RWPE1 (cell line): Measurements from ENCODE around the gene RFTN1.

Source experiments
- CTCF ChIA-PET: fragments of 350-600 bp; sonication (Branson Sonifier 250); formaldehyde crosslinking; extraction: SDS; loops from one replicate; lab custom pipeline; 2021; lab: Yijun Ruan, JAX
- POLR2A ChIA-PET: fragments of 400-600 bp; formaldehyde crosslinking; extraction: SDS; loops from one replicate; lab custom pipeline; 2020; ENCODE audit warnings: antibody characterized with exemption; ENCODE audit not compliant: low non-redundant PET; lab: Yijun Ruan, JAX
- DNase-seq: peaks from one replicate; pipeline ENCODE4 v3.0.0; 2012; ENCODE audit warnings: low spot score
- H3K27ac ChIP-seq: fragments of 450-650 bp; 2 replicates; pipeline ENCODE4 v1.5.1; 2017
- TF ChIP-seq, protein P1 (sequence below): fragments of 450-650 bp; conservative IDR thresholded peaks from 2 replicates; pipeline ENCODE4 v1.5.1; 2017; ENCODE audit warnings: low read depth, mild to moderate bottlenecking

Gene RFTN1

DNA sequence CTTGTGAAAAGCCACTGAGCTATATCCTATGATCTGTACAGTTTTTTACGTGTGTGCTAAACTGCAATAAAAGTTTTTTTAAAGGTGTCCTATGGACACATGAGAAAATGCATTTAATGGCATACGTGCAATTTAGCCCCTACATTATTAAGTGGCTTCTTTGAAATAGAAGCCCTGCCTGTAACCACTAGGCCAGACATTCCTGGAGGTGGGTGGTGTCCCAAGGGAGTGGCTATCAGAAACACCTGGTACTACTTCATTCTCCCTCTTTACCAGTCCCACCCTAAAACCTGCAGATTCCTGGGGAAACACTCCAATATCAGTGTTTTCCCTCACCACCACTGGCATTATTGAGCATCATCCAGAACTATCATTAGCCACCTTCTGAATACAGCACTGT is 148.5 kb downstream of the RFTN1 start:
- ChIA-PET CTCF (no interaction called here), POLR2A (no interaction called here)
- no peak for DNase-seq
- no peak overlapping the region for H3K27ac ChIP-seq
- TF ChIP-seq, protein P1, sequence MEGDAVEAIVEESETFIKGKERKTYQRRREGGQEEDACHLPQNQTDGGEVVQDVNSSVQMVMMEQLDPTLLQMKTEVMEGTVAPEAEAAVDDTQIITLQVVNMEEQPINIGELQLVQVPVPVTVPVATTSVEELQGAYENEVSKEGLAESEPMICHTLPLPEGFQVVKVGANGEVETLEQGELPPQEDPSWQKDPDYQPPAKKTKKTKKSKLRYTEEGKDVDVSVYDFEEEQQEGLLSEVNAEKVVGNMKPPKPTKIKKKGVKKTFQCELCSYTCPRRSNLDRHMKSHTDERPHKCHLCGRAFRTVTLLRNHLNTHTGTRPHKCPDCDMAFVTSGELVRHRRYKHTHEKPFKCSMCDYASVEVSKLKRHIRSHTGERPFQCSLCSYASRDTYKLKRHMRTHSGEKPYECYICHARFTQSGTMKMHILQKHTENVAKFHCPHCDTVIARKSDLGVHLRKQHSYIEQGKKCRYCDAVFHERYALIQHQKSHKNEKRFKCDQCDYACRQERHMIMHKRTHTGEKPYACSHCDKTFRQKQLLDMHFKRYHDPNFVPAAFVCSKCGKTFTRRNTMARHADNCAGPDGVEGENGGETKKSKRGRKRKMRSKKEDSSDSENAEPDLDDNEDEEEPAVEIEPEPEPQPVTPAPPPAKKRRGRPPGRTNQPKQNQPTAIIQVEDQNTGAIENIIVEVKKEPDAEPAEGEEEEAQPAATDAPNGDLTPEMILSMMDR = no peak

GRCh38 chr3:16364323-16364722 is 149.2 kb downstream of the RFTN1 start:
- TF ChIP-seq, protein P1 = no peak
- POLR2A ChIA-PET = no interaction called here
- DNase-seq = no peak
- CTCF ChIA-PET = interaction anchor here (0.6 kb wide), 1 partner anchor 57 kb away, joined by 3 read pairs; no protein-coding TSS in a partner anchor
- no peak overlapping the region for H3K27ac ChIP-seq

- CTCF ChIA-PET = no interaction called here
- DNase-seq = no peak
- H3K27ac ChIP-seq = no peak overlapping the region
- TF ChIP-seq, protein P1 = no peak
- POLR2A ChIA-PET = no interaction called here
These were observed 149.9 kb downstream of the RFTN1 start for GRCh38 chr3:16363636-16364035.

- DNase-seq = no peak
- TF ChIP-seq, protein P1 = no peak
- CTCF ChIA-PET = no interaction called here
- POLR2A ChIA-PET = no interaction called here
- H3K27ac ChIP-seq = no peak overlapping the region
These were observed 150.7 kb downstream of the RFTN1 start for GRCh38 chr3:16362770-16363169.

DNA sequence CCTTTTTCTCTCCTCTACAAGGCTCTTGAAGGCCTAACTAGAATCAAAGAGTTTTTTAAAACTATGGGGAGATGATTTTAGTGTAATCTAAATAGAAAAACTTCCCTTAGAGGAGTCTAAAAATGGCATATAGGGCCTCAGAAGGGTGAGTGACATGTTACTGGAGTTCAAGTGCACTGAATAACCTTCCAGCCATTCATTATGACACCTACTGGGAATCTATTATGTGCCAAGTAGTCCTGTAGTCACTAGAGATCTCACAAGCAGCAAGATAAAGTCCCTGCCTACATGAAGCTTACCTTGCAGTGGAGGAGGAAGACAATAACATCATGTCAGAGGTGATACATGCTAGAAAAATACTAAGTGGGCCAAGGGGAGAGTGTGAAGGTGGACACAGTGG is 152.4 kb downstream of the RFTN1 start:
- POLR2A ChIA-PET = no interaction called here
- TF ChIP-seq, protein P1 = no peak
- CTCF ChIA-PET = no interaction called here
- H3K27ac ChIP-seq = no peak overlapping the region
- no peak for DNase-seq

- H3K27ac ChIP-seq = no peak overlapping the region
- TF ChIP-seq, protein P1 = no peak
- ChIA-PET CTCF (no interaction called here), POLR2A (no interaction called here)
- no peak for DNase-seq
These were observed 154.2 kb downstream of the RFTN1 start for GRCh38 chr3:16359331-16359730.

GRCh38 chr3:16358336-16358735 is 155.2 kb downstream of the RFTN1 start:
- no peak overlapping the region for H3K27ac ChIP-seq
- TF ChIP-seq, protein P1 = no peak
- no peak for DNase-seq
- ChIA-PET CTCF (no interaction called here), POLR2A (no interaction called here)
